Renal cortical epithelial cell (primary cell): ENCODE data around the gene CDK2. TPM values are rescaled to one million over a fixed set of nuclear protein-coding genes. Genes with fewer than 3 reads are reported as not detected.
"Not testable (repeated sequence)": the region's sequence is repeated elsewhere in the genome, so short reads cannot be mapped to it uniquely, and the experiment has no call there.

Experiments used
- DNase-seq: peaks from one replicate; pipeline ENCODE4 v3.0.0-alpha.2; 2011; ENCODE audit warnings: low read depth
- total RNA-seq: library from RNA; depleted of rRNA; stranded (reverse); fragments of >200 nt; gene quantifications from 2 replicates; pipeline ENCODE4 v1.2.3, GENCODE V29; 2014

Gene CDK2
- total RNA-seq, 1 donor from 2014 or later = 12.9 TPM

- no peak for DNase-seq
Observed at GRCh38 chr12:55979069-55979468, 12.4 kb downstream of the CDK2 start.

GRCh38 chr12:55981882-55982281 lies 15.3 kb downstream of the CDK2 start:
- DNase-seq = peak; percentile 65

- DNase-seq = peak; percentile 81
Observed at GRCh38 chr12:55982319-55982936, 15.8 kb downstream of the CDK2 start.

GRCh38 chr12:55983232-55983842 lies 16.7 kb downstream of the CDK2 start:
- no peak for DNase-seq

GRCh38 chr12:55984861-55985260 lies 18.2 kb downstream of the CDK2 start:
- no peak for DNase-seq

GRCh38 chr12:55985341-55985740 lies 18.7 kb downstream of the CDK2 start:
- DNase-seq = no peak

GRCh38 chr12:55985976-55986375 lies 19.3 kb downstream of the CDK2 start:
- not testable (repeated sequence) for DNase-seq

- DNase-seq = no peak
Observed at GRCh38 chr12:55991110-55991509, 24.5 kb downstream of the CDK2 start.

- no peak for DNase-seq
Observed at GRCh38 chr12:55993230-55993853, 26.7 kb downstream of the CDK2 start.

GRCh38 chr12:55995366-55995765 lies 28.7 kb downstream of the CDK2 start:
- DNase-seq = no peak

GRCh38 chr12:55996201-55996714 lies 29.6 kb downstream of the CDK2 start:
- peak; percentile 60 for DNase-seq

- peak; percentile 96 for DNase-seq
Observed at GRCh38 chr12:55996715-55997534, 30.3 kb downstream of the CDK2 start, which contains the start of gene SUOX. SUOX (plus strand) TSS chr12:55997276; CDS start chr12:56002222, 4,946 bp downstream.

- DNase-seq = no peak
Observed at GRCh38 chr12:55997535-55997859, 30.9 kb downstream of the CDK2 start.

- not testable (repeated sequence) for DNase-seq
Observed at GRCh38 chr12:55999522-55999921, 32.9 kb downstream of the CDK2 start.

GRCh38 chr12:55999999-56000540 lies 33.4 kb downstream of the CDK2 start:
- DNase-seq = not testable (repeated sequence)

- DNase-seq = peak; percentile 75
Observed at GRCh38 chr12:56001487-56002100, 35.0 kb downstream of the CDK2 start.

- not testable (repeated sequence) for DNase-seq
Observed at GRCh38 chr12:56003376-56003775, 36.7 kb downstream of the CDK2 start.

- no peak for DNase-seq
Observed at GRCh38 chr12:56004211-56004610, 37.6 kb downstream of the CDK2 start.

- DNase-seq = no peak
Observed at GRCh38 chr12:56007564-56008559, 41.2 kb downstream of the CDK2 start.

- DNase-seq = no peak
Observed at GRCh38 chr12:56010111-56010570, 43.5 kb downstream of the CDK2 start.
